Measurements from ENCODE around the gene STARD13. TPM values are rescaled to one million over a fixed set of nuclear protein-coding genes. Genes with fewer than 3 reads are reported as not detected.

STARD13 gene
- total RNA-seq, 1 experiment from 2014 or later, result 0.20 TPM

DNA sequence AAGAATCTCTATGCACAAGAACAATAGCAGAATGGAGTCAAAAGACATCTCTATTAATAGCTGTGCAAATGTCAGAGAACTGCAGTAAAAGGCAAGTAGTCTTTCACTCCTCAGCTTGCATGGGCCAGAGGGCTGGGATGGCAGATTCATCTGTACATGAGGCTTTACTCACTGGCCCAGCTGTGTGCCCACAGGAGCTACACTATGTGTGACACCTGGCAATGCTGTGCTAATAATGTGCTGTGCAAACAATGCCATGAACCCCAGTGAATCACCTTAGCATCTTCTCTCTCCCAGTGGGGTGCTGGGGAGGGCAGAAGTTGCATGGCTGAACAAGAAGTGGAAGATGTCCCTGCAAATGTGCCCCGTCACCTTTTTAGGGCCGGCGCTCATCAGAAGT lies 196.2 kb downstream of the STARD13 start:
- in situ Hi-C loops (cut with HindIII; ENCODE audit: low sequenced_read_pairs), result no loop called here
- DNase-seq (ENCODE audit: low spot score), result no peak

DNA sequence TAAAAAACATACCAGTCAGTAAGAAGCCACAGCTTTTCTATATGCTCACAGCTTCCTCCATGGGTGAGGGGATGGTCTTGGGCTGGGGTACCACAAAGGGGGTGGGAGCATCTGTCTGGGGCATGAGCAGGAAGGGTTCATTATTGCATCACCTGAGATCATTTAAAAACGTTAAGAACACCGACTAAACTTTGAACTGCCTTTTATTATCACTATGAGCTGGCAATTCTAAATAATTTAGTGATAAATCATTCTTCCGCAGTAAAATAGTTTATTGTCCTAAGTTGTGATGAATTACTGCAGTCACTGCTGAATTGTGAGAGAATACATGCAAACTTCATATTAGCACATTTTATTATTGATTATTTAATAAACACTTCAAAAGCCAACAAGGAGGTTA lies 197.8 kb downstream of the STARD13 start:
- DNase-seq (ENCODE audit: low spot score), result no peak
- in situ Hi-C loops (cut with HindIII; ENCODE audit: low sequenced_read_pairs), result no loop called here

DNA sequence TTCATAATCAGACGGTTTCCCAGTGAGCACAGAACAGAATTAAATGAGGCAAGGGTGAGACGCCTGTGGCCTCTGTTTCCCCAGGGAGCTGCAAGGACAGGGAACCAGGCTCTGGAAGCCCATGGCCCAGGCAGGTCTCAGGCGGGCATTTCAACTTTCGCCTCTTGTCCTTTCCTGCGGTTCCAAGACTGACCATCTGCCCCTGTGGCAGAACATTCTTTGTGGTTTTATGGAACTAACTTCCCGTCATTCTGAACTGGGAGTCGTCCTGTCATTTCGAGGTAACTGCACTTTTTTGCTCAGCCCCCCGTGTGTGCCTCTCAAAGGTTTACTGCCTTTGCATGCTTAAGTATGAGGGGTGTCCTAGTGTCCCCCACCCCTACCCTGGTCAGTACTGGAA lies 198.5 kb downstream of the STARD13 start:
- in situ Hi-C loops (cut with HindIII; ENCODE audit: low sequenced_read_pairs), result no loop called here
- no peak for DNase-seq (ENCODE audit: low spot score)

DNA sequence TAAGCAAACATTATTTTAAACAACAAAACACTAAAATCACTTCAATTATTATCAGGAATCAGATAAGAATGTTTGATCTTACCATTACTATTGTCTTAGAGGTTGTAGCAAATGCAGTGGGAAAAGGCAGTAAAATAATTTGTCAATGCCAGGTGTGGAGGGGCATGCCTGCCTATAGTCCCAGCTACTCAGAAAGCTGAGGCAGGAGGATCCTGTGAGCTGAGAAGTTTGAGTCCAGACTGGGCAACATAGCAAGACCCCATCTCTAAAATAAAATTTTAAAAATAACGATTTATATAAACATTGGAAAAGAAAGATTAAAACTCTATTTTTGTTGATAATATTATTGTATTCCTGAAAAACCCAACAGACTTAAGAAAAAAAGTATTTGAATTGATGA lies 202.5 kb downstream of the STARD13 start:
- in situ Hi-C loops (cut with HindIII; ENCODE audit: low sequenced_read_pairs), result no loop called here
- DNase-seq (ENCODE audit: low spot score), result no peak

DNA sequence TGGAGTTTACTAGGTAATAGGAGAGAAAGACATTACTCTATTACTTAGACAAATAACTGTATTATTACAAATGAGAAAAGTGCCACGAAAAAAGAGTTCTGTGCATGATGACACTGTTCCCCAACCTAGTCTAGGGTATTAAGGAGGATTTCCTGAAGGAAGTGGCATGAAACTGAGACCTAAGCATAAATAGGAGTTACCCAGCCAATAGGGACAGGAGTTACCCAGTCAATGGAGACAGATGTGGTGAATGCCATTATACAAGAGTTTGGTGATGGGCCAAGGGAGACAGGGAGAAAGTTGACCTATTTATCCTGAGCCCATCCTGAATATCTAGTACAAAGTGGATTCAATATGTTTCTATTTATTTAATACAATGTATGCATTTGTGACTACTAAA lies 203.9 kb downstream of the STARD13 start:
- DNase-seq (ENCODE audit: low spot score), result no peak
- in situ Hi-C loops (cut with HindIII; ENCODE audit: low sequenced_read_pairs), result no loop called here

DNA sequence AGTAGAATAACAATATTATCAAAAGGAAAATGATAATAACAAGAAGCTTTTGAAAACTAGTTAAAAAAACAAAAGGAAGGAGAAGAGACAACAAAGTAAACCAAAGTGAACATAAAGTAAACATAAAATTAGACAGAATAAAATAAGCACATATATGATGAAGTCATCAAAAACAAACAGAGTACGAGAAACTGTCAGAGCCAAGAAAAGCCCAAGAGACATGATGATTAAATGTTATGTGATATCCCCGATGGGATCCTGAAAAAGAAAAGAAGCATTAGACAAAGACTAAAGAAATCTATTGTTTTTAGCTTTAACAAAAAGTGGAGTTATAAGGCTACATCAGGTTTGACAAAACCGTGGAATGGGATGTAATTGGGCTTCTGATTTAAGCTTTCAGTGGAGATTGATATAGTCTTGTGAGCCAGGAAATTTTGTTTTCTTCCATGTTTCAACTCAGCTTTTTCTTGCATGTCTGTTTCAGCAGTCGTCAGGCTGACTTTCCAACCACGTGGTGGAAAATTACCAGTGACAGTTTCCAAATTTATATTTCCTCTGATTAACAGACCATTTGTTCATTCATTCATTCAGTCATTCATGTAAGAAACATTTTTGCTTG lies 204.5 kb downstream of the STARD13 start:
- in situ Hi-C loops (cut with HindIII; ENCODE audit: low sequenced_read_pairs), result no loop called here
- no peak for DNase-seq (ENCODE audit: low spot score)

DNA sequence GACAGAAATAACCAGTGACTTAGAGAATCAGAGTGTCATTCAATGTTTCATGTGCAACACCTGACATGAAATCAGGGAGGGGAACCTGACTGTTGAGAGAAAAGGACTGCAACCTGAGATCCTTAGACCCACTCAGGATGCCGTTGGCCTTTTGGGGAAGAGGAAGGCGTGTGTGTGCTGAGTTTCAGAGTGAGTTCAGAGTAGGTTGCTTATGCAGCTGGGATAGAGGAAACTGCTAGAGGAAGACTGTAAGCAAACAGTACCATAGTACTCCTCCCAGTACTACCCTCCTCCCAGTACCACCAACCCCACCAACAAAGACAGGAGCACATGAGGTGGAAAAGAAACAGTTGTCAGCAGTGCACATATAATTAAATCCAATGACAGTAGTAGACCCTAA lies 205.6 kb downstream of the STARD13 start:
- in situ Hi-C loops (cut with HindIII; ENCODE audit: low sequenced_read_pairs), result no loop called here

DNA sequence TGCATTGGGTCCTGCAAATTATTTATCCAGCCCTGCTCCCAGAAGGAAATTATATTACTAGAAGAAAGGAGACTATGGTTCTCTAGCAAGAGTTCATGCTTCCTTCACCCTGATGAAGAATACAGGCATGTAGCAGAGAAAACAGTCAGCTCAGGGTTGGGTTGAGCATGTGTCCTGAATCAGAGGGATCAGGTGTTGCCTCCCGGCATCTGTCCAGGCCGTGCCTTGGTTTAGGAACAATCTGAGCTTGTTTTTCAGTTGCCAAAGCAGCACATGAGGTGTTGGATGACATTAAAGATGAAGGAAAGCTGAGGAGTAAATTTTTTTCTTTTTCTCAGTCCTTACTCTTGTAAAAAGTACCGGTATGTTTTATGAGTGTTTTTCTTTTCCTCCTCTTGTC lies 207.3 kb downstream of the STARD13 start:
- in situ Hi-C loops (cut with HindIII; ENCODE audit: low sequenced_read_pairs), result no loop called here
- DNase-seq (ENCODE audit: low spot score), result no peak

More for the DNA sequence above, 205.6 kb downstream of the STARD13 start:
- no peak for DNase-seq (ENCODE audit: low spot score)

DNA sequence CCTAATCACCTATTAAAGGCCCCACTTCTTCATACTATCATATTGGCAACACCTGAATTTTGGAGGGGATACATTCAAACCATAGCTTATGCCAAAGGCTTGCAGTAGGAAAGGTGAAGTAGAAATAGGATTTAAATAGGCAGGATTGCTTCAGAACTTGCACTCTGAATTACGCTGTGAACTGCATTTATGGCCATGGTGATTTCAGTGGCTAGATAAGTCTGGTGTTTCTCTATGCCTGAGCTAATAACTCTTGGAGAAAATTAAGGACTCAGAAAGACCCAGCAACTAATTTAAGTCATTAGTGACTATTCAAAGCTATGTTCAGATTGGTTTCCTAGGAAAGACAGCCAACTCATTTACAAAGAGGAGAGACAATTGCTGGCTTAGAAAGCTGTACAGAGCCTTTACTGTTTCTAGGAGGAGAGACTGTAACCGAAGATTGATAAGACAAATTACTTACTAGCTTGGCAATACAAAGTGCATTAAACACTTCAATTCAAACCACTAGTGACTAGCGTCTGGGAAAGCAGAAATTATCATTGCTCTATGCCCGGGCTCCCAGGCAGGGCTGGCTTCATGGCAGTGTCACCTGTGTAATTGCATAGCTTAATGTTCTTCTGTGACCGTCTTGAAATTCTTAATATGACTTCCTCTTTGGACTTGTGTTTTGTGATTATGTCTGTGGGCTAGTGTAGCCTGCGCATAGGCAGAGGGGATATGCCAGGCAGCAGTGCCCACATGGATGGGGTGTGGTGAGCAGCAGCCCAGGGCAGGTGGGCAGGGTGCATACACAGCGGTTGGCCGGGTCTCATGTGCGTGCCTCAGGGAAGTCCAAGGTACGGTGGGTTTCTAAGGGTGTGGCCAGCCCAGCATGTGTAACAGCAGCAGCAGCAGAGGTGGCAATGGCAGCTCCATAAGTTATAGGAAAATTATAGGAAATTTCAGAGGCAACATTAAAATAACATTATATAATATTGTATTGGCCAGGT lies 209.3 kb downstream of the STARD13 start:
- in situ Hi-C loops (cut with HindIII; ENCODE audit: low sequenced_read_pairs), result no loop called here
- DNase-seq (ENCODE audit: low spot score), result no peak

DNA sequence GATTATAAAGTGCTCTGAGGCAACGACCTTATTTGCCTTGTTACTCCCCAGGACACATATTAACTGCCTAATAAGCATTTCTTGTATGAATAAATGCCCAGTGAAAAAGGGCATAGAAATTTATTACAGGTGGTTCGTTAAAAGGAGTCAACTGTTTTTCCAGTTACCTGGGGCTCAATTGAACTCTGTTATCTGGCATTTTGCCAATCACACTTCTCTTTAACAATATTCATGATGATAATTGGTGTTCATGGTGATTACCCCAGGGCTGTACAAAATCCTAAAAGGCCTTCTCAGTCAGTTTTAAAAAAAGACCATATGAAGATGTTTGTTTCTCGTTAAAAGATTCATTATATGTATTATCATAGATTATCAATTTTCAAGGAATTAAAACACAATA lies 212.2 kb downstream of the STARD13 start:
- in situ Hi-C loops (cut with HindIII; ENCODE audit: low sequenced_read_pairs), result no loop called here
- no peak for DNase-seq (ENCODE audit: low spot score)

DNA sequence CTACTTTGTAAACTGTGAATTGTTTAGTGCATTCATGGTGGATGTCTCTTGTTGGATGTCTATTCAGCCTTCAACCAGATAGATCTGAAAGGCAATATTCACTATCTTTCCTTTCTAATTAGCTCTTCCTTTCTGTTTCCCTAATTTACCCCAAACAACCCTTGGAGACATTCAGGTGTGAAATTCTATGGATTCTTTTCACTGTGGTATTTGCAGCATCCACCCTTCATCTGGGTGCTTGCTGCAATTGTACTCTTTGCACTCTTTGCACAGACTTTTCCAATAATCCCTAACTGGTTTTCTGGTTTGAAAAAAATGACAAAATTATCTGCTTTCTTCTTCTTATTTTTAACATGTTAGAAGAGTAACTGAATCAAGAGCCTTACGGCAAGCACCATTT lies 212.8 kb downstream of the STARD13 start:
- no peak for DNase-seq (ENCODE audit: low spot score)
- in situ Hi-C loops (cut with HindIII; ENCODE audit: low sequenced_read_pairs), result no loop called here

DNA sequence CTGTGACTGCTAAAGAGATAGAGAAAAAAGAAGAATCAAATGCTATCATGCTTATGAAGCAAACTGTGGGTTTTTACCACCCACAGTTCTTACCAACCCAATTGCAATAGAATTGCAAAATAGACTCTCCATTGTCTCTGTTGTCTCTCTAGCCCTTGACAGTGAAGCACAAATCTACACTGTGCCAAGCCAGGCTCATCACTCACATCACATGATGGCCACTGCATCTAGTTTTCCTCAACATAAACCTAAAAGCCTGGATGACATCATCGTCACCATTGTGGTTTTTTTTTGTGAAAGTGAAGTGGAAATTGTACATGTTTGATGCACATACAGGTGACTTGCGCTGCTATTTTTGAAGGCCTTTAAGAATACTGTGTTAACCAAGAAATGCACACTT lies 213.3 kb downstream of the STARD13 start:
- in situ Hi-C loops (cut with HindIII; ENCODE audit: low sequenced_read_pairs), result no loop called here
- DNase-seq (ENCODE audit: low spot score), result no peak

DNA sequence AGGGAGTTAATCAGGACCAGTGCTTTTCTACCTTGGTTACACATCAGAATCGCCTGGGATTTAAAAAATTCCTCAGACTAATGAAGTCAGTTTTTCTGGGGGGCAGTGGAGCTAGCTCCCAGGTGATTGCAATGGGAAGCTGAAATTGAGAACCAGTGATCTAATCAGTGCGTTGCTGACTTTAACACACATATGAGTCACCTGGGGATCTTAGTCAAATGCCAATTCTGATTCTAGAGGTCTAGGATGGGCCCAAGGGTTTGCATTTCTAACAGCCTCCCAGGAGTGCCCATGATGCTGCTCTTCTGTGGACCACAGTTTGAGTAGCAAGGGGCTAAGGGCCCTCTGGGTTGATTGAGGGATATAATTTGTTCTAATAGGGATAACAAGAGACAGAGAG lies 214.8 kb downstream of the STARD13 start:
- in situ Hi-C loops (cut with HindIII; ENCODE audit: low sequenced_read_pairs), result no loop called here
- no peak for DNase-seq (ENCODE audit: low spot score)

DNA sequence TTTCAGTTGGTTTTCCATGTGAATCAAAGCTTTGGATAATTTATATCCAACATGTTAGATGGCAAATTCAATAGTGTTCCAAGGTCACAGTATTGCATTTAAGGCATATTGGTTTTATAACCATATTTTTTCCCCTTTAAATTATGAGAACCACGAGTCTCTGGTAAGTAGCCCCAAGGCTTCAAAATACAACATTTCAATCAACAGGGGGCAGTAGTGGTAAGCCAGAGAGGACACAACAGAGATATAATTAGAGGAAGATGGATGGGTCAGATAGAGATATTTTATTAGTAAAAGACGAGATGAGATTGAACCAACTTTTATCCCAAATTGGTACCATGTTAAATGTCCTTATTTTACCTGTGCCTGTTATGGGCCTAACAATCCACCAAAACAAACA lies 216.2 kb downstream of the STARD13 start:
- in situ Hi-C loops (cut with HindIII; ENCODE audit: low sequenced_read_pairs), result no loop called here
- no peak for DNase-seq (ENCODE audit: low spot score)

DNA sequence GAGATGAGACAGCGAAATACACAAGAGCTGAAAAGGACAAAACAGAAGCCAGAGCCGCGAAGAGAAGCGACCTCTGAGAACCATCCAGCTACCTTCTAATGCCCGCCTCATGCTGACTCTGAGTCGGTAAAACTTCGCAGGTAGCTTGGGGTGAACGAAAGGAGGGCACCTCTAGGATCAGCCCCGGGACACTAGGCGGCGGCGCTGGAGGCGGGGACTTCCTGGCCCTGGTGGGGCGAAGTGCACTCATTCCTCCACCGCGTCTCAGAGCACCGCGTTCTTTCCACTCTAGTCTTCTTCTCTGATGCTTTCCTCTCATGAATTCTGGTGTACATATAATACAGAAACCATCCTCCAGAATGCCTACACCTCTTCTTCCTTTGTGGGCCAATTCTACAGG lies 219.2 kb downstream of the STARD13 start:
- DNase-seq (ENCODE audit: low spot score), result no peak
- in situ Hi-C loops (cut with HindIII; ENCODE audit: low sequenced_read_pairs), result no loop called here

DNA sequence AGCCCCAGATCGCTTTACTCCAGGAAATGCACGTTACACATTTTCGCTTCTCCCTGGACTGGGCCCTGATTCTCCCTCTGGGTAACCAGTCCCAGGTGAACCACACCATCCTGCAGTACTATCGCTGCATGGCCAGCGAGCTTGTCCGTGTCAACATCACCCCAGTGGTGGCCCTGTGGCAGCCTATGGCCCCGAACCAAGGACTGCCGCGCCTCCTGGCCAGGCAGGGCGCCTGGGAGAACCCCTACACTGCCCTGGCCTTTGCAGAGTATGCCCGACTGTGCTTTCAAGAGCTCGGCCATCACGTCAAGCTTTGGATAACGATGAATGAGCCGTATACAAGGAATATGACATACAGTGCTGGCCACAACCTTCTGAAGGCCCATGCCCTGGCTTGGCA lies 224.7 kb downstream of the STARD13 start:
- DNase-seq (ENCODE audit: low spot score), result no peak
- in situ Hi-C loops (cut with HindIII; ENCODE audit: low sequenced_read_pairs), result no loop called here

DNA sequence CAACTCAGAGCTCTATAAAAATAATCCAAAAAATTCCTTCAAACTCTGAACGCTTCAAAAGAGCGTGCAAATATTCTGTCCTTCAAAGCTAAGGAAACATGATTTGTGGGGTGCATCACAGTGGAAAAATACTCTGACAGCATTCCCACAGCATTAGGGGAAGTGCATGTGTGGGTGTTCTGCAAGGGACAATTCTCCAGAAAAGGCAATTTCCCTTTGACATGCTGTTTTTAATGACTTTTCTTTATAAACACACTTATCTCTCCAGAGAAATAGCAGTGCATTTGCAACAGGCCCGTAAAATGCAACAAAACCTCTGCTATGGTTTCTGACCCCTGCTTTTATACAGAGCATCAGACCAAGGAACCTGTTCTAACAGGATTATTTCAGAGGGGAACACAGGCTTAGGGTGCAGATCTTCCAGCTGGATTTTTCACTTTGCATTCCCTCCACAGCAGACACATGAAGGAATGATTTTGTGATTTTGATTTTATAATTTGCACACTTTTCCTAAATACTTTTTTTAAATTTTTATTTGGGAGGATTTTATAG lies 226.7 kb downstream of the STARD13 start:
- DNase-seq (ENCODE audit: low spot score), result no peak
- in situ Hi-C loops (cut with HindIII; ENCODE audit: low sequenced_read_pairs), result no loop called here

DNA sequence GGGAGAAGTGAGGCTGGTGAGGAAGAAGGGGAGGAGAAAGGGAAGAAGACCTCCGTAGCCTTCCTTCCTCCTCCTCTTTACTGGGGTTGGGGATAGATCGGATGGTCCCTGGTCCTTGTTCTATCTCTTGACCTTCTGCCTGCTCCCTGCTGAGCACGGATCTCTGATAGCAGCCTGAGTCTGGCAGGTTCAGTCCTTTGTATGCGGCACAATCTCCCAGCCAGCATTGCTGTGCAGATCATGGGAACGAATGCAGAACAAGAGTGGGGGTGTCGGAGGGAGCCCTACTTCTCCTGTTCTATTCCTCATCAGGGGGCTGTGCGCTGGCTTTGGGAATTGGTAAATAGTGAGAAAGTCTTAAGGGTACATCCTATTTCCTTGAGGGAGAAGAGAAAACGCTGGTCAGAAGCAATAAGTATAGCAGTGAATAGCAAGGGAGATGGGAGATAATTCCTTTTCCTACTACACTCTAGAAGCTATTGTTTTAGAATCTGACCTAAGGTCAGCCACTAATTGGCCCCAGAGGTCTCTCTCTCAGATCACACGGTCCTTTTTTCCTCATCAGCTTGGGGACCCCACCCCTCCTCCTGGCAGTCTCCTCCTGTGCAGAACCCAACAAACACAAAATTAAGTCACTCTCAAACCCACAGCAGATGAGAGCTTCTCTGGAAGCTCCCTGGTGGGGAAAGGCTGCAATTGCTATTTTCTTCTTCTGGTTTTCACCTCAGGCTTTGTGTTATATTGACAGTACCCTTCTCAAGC lies 228.4 kb downstream of the STARD13 start:
- in situ Hi-C loops (cut with HindIII; ENCODE audit: low sequenced_read_pairs), result no loop called here
- DNase-seq (ENCODE audit: low spot score), result no peak

DNA sequence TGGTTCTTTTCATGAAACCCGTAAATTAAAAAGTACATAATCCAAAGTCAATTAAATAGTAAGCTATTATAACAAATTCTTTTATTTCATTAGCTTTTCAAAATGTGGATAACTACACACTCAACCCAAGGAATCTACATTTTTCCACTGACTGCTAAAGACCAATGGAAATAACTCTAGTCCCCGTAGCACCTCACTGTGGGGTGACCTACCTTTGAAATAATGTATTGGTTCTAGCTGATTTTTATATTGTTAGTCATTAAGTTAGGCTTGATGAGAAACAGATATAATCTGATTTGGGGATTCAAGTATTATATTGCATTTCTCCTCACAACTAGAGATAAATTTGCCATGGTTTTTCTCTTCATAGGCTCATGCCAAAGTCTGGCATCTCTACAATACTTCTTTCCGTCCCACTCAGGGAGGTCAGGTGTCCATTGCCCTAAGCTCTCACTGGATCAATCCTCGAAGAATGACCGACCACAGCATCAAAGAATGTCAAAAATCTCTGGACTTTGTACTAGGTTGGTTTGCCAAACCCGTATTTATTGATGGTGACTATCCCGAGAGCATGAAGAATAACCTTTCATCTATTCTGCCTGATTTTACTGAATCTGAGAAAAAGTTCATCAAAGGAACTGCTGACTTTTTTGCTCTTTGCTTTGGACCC lies 232.0 kb downstream of the STARD13 start:
- in situ Hi-C loops (cut with HindIII; ENCODE audit: low sequenced_read_pairs), result no loop called here
- DNase-seq (ENCODE audit: low spot score), result no peak

All from G401 (cell line).